ENCODE data around the gene CHRNE. TPM values are rescaled to one million over a fixed set of nuclear protein-coding genes. Genes with fewer than 3 reads are reported as not detected.

Gene CHRNE
- total and polyA plus RNA-seq, 2 of the 13 experiments (the other 11 are each of a cell fraction or from before 2014, with no cell fraction given): 0.53 to 0.59 TPM

DNA sequence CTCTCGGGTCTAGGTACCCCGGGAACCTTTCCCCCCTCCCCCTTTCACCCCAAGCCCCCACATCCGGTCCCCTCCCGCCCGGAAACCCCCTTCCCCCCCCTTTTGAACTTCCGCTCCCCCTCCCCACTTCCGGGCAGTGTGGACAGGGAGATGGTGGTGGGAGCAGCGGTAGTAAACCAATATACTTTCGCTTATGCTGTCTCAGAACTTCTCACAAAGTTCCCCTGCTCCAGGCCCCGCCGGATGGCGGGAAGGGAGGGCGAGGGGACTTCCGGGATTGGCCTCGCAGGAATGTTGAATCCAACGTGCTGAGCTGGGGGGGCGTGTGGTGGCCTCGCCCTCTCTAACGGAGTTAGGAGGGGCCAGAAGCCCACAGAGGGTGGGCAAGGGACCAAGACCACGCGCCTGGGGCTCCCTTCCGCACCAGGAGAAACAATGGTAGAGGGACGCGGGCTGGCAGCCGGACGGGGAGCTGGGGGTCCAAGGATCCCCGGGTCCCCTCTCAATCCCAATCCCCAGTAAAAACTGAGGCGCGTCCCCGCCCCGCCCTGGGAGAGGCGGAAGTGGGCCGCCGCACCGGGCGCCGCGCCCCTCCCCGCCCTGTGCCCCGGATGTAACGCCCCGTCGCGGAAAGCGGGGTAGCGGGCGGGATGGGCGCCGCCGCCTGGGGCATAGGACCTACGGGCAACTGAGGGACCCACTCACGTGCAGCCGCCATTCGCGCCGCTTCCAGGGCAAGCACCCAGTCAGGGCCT, 44.7 kb upstream of the CHRNE start (continued):
- TF ChIP-seq, protein P1, sequence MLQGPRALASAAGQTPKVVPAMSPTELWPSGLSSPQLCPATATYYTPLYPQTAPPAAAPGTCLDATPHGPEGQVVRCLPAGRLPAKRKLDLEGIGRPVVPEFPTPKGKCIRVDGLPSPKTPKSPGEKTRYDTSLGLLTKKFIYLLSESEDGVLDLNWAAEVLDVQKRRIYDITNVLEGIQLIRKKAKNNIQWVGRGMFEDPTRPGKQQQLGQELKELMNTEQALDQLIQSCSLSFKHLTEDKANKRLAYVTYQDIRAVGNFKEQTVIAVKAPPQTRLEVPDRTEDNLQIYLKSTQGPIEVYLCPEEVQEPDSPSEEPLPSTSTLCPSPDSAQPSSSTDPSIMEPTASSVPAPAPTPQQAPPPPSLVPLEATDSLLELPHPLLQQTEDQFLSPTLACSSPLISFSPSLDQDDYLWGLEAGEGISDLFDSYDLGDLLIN (CRISPR knock-in tag; IDR thresholded peaks at IDR 0.05; ENCODE audit: borderline replicate concordance): 0 out of 2 replicates have a peak, but pooled peaks have one; percentile 70
- no peak for TF ChIP-seq HIVEP1 (CRISPR knock-in tag; IDR thresholded peaks at IDR 0.05)
- TF ChIP-seq ZNF564 (CRISPR knock-in tag; IDR thresholded peaks at IDR 0.05): no peak; the same call in 1 of the 2 replicates
- TF ChIP-seq, protein P2, sequence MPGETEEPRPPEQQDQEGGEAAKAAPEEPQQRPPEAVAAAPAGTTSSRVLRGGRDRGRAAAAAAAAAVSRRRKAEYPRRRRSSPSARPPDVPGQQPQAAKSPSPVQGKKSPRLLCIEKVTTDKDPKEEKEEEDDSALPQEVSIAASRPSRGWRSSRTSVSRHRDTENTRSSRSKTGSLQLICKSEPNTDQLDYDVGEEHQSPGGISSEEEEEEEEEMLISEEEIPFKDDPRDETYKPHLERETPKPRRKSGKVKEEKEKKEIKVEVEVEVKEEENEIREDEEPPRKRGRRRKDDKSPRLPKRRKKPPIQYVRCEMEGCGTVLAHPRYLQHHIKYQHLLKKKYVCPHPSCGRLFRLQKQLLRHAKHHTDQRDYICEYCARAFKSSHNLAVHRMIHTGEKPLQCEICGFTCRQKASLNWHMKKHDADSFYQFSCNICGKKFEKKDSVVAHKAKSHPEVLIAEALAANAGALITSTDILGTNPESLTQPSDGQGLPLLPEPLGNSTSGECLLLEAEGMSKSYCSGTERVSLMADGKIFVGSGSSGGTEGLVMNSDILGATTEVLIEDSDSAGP (CRISPR knock-in tag; IDR thresholded peaks at IDR 0.05; ENCODE audit: borderline replicate concordance): no peak
- no peak for TF ChIP-seq ZFP1 (CRISPR knock-in tag; IDR thresholded peaks at IDR 0.05)
- TF ChIP-seq, protein P3, sequence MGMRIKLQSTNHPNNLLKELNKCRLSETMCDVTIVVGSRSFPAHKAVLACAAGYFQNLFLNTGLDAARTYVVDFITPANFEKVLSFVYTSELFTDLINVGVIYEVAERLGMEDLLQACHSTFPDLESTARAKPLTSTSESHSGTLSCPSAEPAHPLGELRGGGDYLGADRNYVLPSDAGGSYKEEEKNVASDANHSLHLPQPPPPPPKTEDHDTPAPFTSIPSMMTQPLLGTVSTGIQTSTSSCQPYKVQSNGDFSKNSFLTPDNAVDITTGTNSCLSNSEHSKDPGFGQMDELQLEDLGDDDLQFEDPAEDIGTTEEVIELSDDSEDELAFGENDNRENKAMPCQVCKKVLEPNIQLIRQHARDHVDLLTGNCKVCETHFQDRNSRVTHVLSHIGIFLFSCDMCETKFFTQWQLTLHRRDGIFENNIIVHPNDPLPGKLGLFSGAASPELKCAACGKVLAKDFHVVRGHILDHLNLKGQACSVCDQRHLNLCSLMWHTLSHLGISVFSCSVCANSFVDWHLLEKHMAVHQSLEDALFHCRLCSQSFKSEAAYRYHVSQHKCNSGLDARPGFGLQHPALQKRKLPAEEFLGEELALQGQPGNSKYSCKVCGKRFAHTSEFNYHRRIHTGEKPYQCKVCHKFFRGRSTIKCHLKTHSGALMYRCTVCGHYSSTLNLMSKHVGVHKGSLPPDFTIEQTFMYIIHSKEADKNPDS (CRISPR knock-in tag; IDR thresholded peaks at IDR 0.05): 0 out of 2 replicates have a peak, but pooled peaks have one; percentile 5
- no peak for TF ChIP-seq ADNP (CRISPR knock-in tag; IDR thresholded peaks at IDR 0.05)
- TF ChIP-seq, protein P4, sequence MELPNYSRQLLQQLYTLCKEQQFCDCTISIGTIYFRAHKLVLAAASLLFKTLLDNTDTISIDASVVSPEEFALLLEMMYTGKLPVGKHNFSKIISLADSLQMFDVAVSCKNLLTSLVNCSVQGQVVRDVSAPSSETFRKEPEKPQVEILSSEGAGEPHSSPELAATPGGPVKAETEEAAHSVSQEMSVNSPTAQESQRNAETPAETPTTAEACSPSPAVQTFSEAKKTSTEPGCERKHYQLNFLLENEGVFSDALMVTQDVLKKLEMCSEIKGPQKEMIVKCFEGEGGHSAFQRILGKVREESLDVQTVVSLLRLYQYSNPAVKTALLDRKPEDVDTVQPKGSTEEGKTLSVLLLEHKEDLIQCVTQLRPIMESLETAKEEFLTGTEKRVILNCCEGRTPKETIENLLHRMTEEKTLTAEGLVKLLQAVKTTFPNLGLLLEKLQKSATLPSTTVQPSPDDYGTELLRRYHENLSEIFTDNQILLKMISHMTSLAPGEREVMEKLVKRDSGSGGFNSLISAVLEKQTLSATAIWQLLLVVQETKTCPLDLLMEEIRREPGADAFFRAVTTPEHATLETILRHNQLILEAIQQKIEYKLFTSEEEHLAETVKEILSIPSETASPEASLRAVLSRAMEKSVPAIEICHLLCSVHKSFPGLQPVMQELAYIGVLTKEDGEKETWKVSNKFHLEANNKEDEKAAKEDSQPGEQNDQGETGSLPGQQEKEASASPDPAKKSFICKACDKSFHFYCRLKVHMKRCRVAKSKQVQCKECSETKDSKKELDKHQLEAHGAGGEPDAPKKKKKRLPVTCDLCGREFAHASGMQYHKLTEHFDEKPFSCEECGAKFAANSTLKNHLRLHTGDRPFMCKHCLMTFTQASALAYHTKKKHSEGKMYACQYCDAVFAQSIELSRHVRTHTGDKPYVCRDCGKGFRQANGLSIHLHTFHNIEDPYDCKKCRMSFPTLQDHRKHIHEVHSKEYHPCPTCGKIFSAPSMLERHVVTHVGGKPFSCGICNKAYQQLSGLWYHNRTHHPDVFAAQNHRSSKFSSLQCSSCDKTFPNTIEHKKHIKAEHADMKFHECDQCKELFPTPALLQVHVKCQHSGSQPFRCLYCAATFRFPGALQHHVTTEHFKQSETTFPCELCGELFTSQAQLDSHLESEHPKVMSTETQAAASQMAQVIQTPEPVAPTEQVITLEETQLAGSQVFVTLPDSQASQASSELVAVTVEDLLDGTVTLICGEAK (IDR thresholded peaks at IDR 0.05): no peak
- TF ChIP-seq, protein P4 (CRISPR knock-in tag; IDR thresholded peaks at IDR 0.05): 0 out of 2 replicates have a peak, but pooled peaks have one; percentile 5
- TF ChIP-seq ZNF431 (CRISPR knock-in tag; IDR thresholded peaks at IDR 0.05; ENCODE audit: borderline replicate concordance, low read depth): no peak
